Tibial nerve (tissue), 4 donors: Measurements from ENCODE around the gene TAF10. TPM values are rescaled to one million over a fixed set of nuclear protein-coding genes. Genes with fewer than 3 reads are reported as not detected.

Source experiments
- DNase-seq, 2 donors: peaks; one replicate each; pipeline ENCODE4 v3.0.0-alpha.2; 2019; ENCODE audit warnings: low spot score in 2 of 2
- H3K27ac ChIP-seq, 4 donors: fragments of 200-600 bp; sonication (generic) in 3 of 4; one replicate each; pipeline ENCODE4 v1.5.1; 2017 to 2019; ENCODE audit warnings: mild to moderate bottlenecking in 1 of 4
- H3K27me3 ChIP-seq, 2 donors: fragments of 200-600 bp; sonication (generic) in 1 of 2; one replicate each; pipeline versions ENCODE4 v1.5.1 to v1.6.0; 2017 to 2019
- H3K36me3 ChIP-seq, 3 donors: fragments of 200-600 bp; sonication (generic); one replicate each; pipeline ENCODE4 v1.5.1; 2018 to 2019
- H3K4me1 ChIP-seq, 4 donors: fragments of 200-600 bp; sonication (generic) in 3 of 4; one replicate each; pipeline ENCODE4 v1.5.1; 2017 to 2019
- H3K4me3 ChIP-seq, 4 donors: fragments of 200-600 bp; sonication (generic) in 3 of 4; one replicate each; pipeline ENCODE4 v1.5.1; 2017 to 2019; ENCODE audit warnings: mild to moderate bottlenecking in 1 of 4, moderate library complexity in 1 of 4
- H3K9me3 ChIP-seq, 4 donors: fragments of 200-600 bp; sonication (generic) in 3 of 4; one replicate each; pipeline ENCODE4 v1.5.1; 2017 to 2019
- EP300 ChIP-seq, 2 donors: sonication (generic); formaldehyde crosslinking; IDR thresholded peaks; one replicate each; pipeline ENCODE4 v1.6.1; 2017; ENCODE audit warnings: antibody characterized with exemption in 2 of 2, mild to moderate bottlenecking in 1 of 2
- POLR2A ChIP-seq, 2 donors: fragments of 450-650 bp; IDR thresholded peaks; one replicate each; pipeline ENCODE4 v1.6.1; 2017; ENCODE audit warnings: antibody characterized with exemption in 2 of 2, mild to moderate bottlenecking in 2 of 2, moderate library complexity in 2 of 2
- WGBS, 2 donors: methylation state at CpG; one replicate each; pipeline ENCODE4 v1.1.5; 2018; 5-methylcytosine and 5-hydroxymethylcytosine counted together
- total RNA-seq, 4 donors: library from RNA; depleted of rRNA; stranded (reverse); fragments of >200 nt; gene quantifications; one replicate each; pipeline ENCODE4 v1.1.0, GENCODE V29; 2016
- TF ChIP-seq, protein P1 (sequence below), 5 experiments: fragments of 200-600 bp in 3 of 5; fragments of 450-650 bp in 2 of 5; sonication (generic) in 3 of 5; IDR thresholded peaks; one replicate each; pipeline ENCODE4 v1.5.1; 2016 to 2019; ENCODE audit warnings: antibody characterized with exemption in 5 of 5, mild to moderate bottlenecking in 3 of 5, moderate library complexity in 2 of 5

The TAF10 gene
- total RNA-seq, 4 donors from 2014 or later, result 148 to 235 (median 155) TPM

DNA sequence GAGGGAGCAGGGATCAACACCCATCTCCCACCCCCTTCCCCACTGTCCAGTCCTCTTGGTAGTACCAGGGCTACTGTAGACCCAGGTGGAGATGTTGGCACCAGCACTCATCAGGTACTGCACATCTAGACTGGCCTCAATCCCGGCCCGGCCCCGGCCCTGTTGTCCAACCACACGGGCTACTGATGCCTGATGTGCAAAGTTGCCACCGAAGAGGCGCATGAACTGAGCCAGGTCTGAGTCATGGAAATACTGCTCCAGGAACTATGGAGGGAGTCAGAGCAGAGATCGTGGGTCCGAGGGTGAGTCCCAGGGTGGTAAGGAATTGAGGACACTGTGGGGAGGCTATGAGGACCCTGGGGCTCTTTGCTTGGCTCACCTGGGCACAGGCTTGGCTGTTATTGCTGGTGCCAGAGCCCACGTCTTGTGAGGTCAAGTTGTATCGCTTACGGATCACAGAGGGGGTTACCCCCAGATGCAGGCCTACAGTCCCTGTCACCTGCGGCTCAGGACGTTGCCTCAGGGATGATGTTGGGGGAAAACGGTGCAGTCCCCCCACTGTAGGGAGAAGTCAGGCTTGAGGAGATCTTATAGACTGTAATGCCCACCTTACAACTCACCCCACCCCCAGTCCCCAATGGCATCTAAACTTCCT, 4.7 kb upstream of the TAF10 start:
- Histone ChIP-seq H3K36me3 (peaks cover 0 to 35% (median 9%) of the 10 kb centered on the region in 3 donors), H3K27ac (no peak overlapping the region), H3K4me1 (peaks cover 0 to 37% (median 10%) of the 10 kb centered on the region in 4 donors), H3K9me3 (no peaks in the 10 kb centered on the region), H3K27me3 (no peaks in the 10 kb centered on the region), H3K4me3 (no peak overlapping the region)
- WGBS, 2 donors, result 94 to 95% methylated on average over 14 of the region's 14 CpGs
- TF ChIP-seq, protein P1, sequence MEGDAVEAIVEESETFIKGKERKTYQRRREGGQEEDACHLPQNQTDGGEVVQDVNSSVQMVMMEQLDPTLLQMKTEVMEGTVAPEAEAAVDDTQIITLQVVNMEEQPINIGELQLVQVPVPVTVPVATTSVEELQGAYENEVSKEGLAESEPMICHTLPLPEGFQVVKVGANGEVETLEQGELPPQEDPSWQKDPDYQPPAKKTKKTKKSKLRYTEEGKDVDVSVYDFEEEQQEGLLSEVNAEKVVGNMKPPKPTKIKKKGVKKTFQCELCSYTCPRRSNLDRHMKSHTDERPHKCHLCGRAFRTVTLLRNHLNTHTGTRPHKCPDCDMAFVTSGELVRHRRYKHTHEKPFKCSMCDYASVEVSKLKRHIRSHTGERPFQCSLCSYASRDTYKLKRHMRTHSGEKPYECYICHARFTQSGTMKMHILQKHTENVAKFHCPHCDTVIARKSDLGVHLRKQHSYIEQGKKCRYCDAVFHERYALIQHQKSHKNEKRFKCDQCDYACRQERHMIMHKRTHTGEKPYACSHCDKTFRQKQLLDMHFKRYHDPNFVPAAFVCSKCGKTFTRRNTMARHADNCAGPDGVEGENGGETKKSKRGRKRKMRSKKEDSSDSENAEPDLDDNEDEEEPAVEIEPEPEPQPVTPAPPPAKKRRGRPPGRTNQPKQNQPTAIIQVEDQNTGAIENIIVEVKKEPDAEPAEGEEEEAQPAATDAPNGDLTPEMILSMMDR (IDR thresholded peaks at IDR 0.05), result no peak
- no peak for TF ChIP-seq EP300 (IDR thresholded peaks at IDR 0.05)
- TF ChIP-seq POLR2A (IDR thresholded peaks at IDR 0.05), result no peak
- DNase-seq, result no peak

DNA sequence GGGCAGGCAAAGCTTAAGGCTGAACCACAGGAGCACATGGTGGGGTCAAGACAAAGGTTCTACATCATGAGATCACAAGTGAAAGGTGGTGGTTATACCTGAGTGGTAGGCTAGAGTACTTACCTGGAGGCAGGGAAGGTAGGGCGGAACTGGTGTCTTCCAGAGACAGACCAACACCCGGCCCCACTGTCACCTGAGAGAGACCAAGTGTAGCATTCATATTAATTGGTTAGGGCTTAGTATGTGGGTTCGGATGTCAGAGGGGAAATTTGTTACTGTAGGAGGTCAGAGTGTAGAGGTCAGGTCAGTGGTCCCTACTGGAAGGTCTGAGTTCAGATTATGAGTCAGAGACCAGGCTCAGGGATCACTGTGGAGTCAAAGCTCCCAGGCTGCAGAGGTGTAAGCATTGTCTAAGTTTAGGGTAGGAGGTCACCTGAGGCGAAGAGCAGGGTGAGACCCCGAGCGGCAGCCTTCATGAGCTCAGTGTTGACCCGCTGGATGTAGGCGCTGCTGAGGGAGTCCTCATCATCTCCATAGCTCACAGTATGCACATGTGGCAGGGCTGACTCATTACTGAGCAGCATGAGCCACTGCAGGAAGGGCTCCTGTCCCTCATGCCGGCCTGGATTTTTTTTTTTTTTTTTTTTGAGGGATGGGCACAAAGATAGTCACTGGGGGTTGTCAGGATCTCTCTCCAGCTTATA, 4.0 kb upstream of the TAF10 start:
- Histone ChIP-seq H3K27ac (no peak overlapping the region), H3K9me3 (no peaks in the 10 kb centered on the region), H3K4me1 (peaks cover 0 to 43% (median 15%) of the 10 kb centered on the region in 4 donors), H3K27me3 (no peaks in the 10 kb centered on the region), H3K36me3 (peaks cover 0 to 39% (median 9%) of the 10 kb centered on the region in 3 donors), H3K4me3 (no peak overlapping the region)
- 93 to 95% methylated on average over 9 of the region's 9 CpGs for WGBS, 2 donors
- no peak for DNase-seq
- TF ChIP-seq, protein P1 (IDR thresholded peaks at IDR 0.05), result no peak

DNA sequence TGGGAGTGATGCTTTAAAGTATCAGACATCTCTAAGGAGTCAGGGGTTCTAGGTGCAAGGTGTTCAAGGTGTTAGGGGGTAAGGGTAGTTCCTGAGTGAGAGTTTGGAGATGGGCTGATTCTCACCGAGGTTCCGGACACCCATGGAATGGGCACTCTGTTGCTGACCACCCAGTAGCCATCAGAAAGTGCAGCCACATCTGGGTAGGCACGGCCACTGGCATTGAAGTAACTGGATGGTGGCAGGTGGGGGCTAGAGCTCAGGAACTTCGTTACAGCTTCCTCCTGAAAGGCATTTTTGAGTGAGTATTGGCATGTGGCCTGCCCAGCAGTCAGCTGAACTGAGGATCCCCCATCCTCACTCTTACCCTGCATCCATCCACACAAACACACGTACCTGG, 3.0 kb upstream of the TAF10 start:
- H3K4me3 ChIP-seq, result no peak overlapping the region
- TF ChIP-seq EP300 (IDR thresholded peaks at IDR 0.05) (no peak), POLR2A (IDR thresholded peaks at IDR 0.05) (no peak)
- TF ChIP-seq, protein P1 (IDR thresholded peaks at IDR 0.05), result no peak
- H3K9me3 ChIP-seq, result no peaks in the 10 kb centered on the region
- H3K27me3 ChIP-seq, result no peaks in the 10 kb centered on the region
- DNase-seq, result no peak
- no peak overlapping the region for H3K27ac ChIP-seq
- peaks cover 0 to 49% (median 12%) of the 10 kb centered on the region in 3 donors for H3K36me3 ChIP-seq
- 92 to 98% methylated on average over 4 to 5 of the region's 5 CpGs for whole genome bisulfite sequencing, 2 donors
- peaks cover 0 to 49% (median 19%) of the 10 kb centered on the region in 4 donors for H3K4me1 ChIP-seq

DNA sequence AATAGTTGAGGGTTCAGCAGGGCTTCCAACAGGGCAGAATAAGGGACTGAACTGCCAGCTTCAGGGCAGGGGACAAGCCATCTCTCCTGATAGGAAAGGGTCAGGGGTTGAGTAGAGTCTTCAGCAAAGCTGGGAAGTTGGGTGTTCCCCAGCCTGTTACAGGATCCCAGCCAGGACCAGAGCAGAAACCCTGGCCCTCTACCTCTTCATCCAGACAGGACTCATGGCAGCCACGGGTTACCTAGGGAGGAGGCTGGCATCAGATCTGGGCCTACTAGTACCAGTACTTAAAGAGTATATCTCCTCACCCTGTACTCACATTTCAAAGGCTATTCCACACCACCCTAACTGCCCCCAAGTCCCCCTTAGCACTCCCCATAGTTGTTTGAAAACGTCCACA, 2.4 kb upstream of the TAF10 start:
- DNase-seq, result no peak
- H3K36me3 ChIP-seq, result peaks cover under 1 to 55% (median 18%) of the 10 kb centered on the region in 3 donors
- 79 to 88% methylated on average over 2 of the region's 2 CpGs for WGBS, 2 donors
- H3K4me1 ChIP-seq, result peaks cover 0 to 49% (median 19%) of the 10 kb centered on the region in 4 donors
- no peaks in the 10 kb centered on the region for H3K9me3 ChIP-seq
- H3K27ac ChIP-seq, result no peak overlapping the region
- H3K27me3 ChIP-seq, result no peaks in the 10 kb centered on the region
- TF ChIP-seq EP300 (IDR thresholded peaks at IDR 0.05) (no peak), POLR2A (IDR thresholded peaks at IDR 0.05) (no peak)
- TF ChIP-seq, protein P1 (IDR thresholded peaks at IDR 0.05), result no peak
- H3K4me3 ChIP-seq, result no peak overlapping the region

DNA sequence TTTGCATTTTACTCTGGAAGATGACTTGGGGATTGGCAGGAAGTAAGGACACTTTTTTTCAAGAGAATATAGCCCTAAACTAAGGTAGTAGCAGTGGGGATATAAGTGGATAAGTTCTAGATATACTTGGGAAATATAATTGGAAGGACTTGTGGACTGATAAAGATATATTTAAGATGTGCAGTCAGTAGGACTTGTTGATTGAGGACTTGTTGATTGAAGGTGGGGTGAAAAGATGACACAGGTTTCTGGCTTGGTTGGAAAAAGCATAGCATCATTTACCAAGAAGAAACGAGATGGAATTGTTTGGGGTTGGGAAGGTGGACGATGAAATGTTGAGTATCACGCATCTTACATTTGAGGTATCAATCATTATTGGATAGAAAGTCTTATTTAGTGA, 1.5 kb upstream of the TAF10 start:
- H3K27ac ChIP-seq, result peak overlapping the region; percentile 93 to 100 (median 96)
- 90 to 92% methylated on average over 3 of the region's 3 CpGs for WGBS, 2 donors
- H3K36me3 ChIP-seq, result peaks cover 7 to 64% (median 27%) of the 10 kb centered on the region in 3 donors
- no peak for TF ChIP-seq POLR2A (IDR thresholded peaks at IDR 0.05)
- no peak overlapping the region for H3K4me3 ChIP-seq
- H3K27me3 ChIP-seq, result no peaks in the 10 kb centered on the region
- H3K9me3 ChIP-seq, result no peaks in the 10 kb centered on the region
- DNase-seq, result no peak
- peaks cover 0 to 52% (median 18%) of the 10 kb centered on the region in 4 donors for H3K4me1 ChIP-seq
